Measurements from ENCODE around the gene SHISA6. TPM values are rescaled to one million over a fixed set of nuclear protein-coding genes. Genes with fewer than 3 reads are reported as not detected.
"Not testable (repeated sequence)": the region's sequence is repeated elsewhere in the genome, so short reads cannot be mapped to it uniquely, and the experiment has no call there.

SHISA6 gene
- total RNA-seq, 2 donors from 2014 or later: not detected

GRCh38 chr17:11300201-11300600 is 59.2 kb downstream of the SHISA6 start:
- Mint-ChIP-seq H3K27me3 (no peaks in the 10 kb centered on the region), H3K4me1 (no peaks in the 10 kb centered on the region), H3K36me3 (ENCODE audit: low read depth) (no peaks in the 10 kb centered on the region), H3K27ac (no peak overlapping the region), H3K4me3 (no peak overlapping the region)
- DNase-seq: no peak
- ATAC-seq: no peak
- no peaks in the 10 kb centered on the region for H3K9me3 ChIP-seq (ENCODE audit: control insufficient read depth, low read length, poor library complexity, severe bottlenecking)

DNA sequence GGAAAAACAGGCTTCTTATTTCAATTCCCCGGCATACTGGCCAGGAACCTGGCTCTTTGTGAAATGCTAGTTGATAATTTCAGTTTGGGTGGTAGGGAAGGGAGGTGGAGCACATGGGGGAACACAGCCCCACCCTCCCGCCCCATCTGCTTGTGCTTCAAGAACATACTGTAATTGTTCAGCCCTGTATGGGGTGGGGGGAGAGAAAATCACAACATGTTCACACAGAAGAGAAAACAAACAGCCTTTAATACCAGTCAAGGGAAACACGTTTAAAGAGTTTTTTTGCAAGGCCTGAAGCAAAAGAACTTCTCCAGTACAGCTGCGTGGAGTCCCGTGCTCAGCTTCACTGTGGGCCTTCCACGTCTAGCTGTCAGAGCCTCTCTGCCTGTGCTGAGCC is 59.7 kb downstream of the SHISA6 start:
- H3K9me3 ChIP-seq (ENCODE audit: control insufficient read depth, low read length, poor library complexity, severe bottlenecking): no peaks in the 10 kb centered on the region
- no peaks in the 10 kb centered on the region for H3K4me1 Mint-ChIP-seq
- H3K4me3 Mint-ChIP-seq: no peak overlapping the region
- DNase-seq (no peak), ATAC-seq (no peak)
- no peaks in the 10 kb centered on the region for H3K36me3 Mint-ChIP-seq (ENCODE audit: low read depth)
- H3K27me3 Mint-ChIP-seq: no peaks in the 10 kb centered on the region
- H3K27ac Mint-ChIP-seq: no peak overlapping the region

DNA sequence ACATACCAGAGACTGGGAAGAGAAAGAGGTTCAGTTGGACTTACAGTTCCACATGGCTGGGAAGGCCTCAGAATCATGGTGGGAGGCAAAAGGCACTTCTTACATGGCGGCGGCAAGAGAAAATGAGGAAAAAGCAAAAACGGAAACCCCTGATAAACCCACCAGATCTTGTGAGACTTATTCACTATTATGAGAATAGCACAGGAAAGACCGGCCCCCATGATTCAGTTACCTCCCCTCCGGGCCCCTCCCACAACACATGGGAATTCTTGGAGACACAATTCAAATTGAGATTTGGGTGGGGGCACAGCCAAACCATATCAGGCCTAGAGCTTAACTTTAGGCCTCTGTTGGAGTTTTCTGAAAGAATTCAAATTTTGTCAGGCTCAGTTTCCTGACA is 60.9 kb downstream of the SHISA6 start:
- H3K9me3 ChIP-seq (ENCODE audit: control insufficient read depth, low read length, poor library complexity, severe bottlenecking); H3K4me1 Mint-ChIP-seq; ATAC-seq; H3K27me3 Mint-ChIP-seq; H3K4me3 Mint-ChIP-seq; H3K27ac Mint-ChIP-seq; DNase-seq; H3K36me3 Mint-ChIP-seq (ENCODE audit: low read depth): not testable (repeated sequence)

DNA sequence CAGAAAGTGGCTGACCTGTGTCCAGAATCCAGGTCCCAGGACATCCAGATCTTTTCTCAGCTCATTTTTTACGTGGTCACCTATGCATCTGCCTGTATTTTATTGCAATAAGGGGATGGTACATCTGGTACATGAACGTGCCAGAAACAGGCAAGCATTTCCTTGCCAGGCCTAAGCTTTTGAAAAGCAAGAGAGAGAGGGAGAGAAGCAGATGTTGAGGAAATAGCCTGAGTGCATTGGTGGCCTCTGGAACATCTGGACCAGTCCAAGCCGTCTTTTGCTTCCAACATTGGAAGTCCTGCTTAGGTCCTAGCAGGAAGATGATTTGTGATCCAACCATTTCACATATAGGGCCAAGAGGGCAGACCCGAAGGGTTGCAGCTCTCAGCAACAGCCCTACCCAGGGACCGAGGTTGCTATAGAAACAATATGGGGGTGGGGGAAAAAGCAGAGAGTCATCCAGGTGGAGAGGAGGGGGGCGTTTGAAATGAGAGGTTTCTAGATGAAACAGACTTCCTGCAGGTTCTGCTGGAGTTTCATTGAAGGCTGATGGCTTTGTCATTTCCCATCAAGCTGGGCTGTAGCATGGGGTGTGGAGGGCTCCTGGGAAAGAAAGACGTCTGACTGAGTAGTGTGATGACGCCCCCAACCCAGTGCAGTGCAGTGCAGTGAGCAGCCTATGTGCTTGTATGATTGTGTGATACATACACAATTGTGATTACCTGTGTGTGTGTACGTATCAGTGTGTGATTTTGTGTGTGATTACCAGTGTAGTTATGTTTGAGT is 61.6 kb downstream of the SHISA6 start:
- Mint-ChIP-seq H3K27me3 (no peaks in the 10 kb centered on the region), H3K4me3 (no peak overlapping the region), H3K27ac (no peak overlapping the region), H3K36me3 (ENCODE audit: low read depth) (no peaks in the 10 kb centered on the region), H3K4me1 (no peaks in the 10 kb centered on the region)
- DNase-seq (no peak), ATAC-seq (no peak)
- H3K9me3 ChIP-seq (ENCODE audit: control insufficient read depth, low read length, poor library complexity, severe bottlenecking): no peaks in the 10 kb centered on the region

- ATAC-seq: no peak
- no peak overlapping the region for H3K4me3 Mint-ChIP-seq
- no peak for DNase-seq
- no peaks in the 10 kb centered on the region for H3K27me3 Mint-ChIP-seq
- H3K9me3 ChIP-seq (ENCODE audit: control insufficient read depth, low read length, poor library complexity, severe bottlenecking): no peaks in the 10 kb centered on the region
- H3K36me3 Mint-ChIP-seq (ENCODE audit: low read depth): no peaks in the 10 kb centered on the region
- H3K27ac Mint-ChIP-seq: no peak overlapping the region
- no peaks in the 10 kb centered on the region for H3K4me1 Mint-ChIP-seq
Measured at GRCh38 chr17:11303773-11304394, 62.9 kb downstream of the SHISA6 start.

- ATAC-seq (no peak), DNase-seq (no peak)
- Mint-ChIP-seq H3K4me1 (no peaks in the 10 kb centered on the region), H3K27me3 (no peaks in the 10 kb centered on the region), H3K4me3 (no peak overlapping the region), H3K36me3 (ENCODE audit: low read depth) (no peaks in the 10 kb centered on the region), H3K27ac (no peak overlapping the region)
- H3K9me3 ChIP-seq (ENCODE audit: control insufficient read depth, low read length, poor library complexity, severe bottlenecking): no peaks in the 10 kb centered on the region
Measured at GRCh38 chr17:11304568-11304967, 63.6 kb downstream of the SHISA6 start.

GRCh38 chr17:11305524-11305923 is 64.5 kb downstream of the SHISA6 start:
- no peaks in the 10 kb centered on the region for H3K9me3 ChIP-seq (ENCODE audit: control insufficient read depth, low read length, poor library complexity, severe bottlenecking)
- Mint-ChIP-seq H3K4me3 (no peak overlapping the region), H3K36me3 (ENCODE audit: low read depth) (no peaks in the 10 kb centered on the region), H3K27ac (no peak overlapping the region), H3K27me3 (no peaks in the 10 kb centered on the region), H3K4me1 (no peaks in the 10 kb centered on the region)
- DNase-seq: no peak
- ATAC-seq: no peak

- no peaks in the 10 kb centered on the region for H3K9me3 ChIP-seq (ENCODE audit: control insufficient read depth, low read length, poor library complexity, severe bottlenecking)
- Mint-ChIP-seq H3K27ac (no peak overlapping the region), H3K27me3 (no peaks in the 10 kb centered on the region), H3K4me3 (no peak overlapping the region), H3K4me1 (no peaks in the 10 kb centered on the region), H3K36me3 (ENCODE audit: low read depth) (no peaks in the 10 kb centered on the region)
- ATAC-seq (no peak), DNase-seq (no peak)
Measured at GRCh38 chr17:11308531-11308930, 67.5 kb downstream of the SHISA6 start.

DNA sequence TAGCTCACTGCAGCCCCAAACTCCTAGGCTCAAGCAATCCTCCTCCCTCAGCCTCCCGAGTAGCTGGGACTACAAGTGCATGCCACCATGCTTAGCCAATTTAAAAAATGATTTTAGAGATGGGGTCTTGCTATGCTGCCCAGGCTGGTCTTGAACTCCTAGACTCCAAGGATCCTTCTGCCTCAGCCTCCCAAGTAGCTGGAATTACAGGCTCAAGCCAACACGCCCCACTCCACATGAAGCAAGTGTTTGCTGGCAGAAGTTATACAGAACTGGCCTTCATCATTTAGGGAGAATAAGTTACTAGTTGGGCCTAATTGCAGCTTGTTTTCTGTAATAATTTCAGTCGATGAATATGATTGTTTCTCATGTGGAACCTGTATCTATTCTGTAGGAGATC is 68.0 kb downstream of the SHISA6 start:
- Mint-ChIP-seq H3K27me3 (no peaks in the 10 kb centered on the region), H3K4me1 (no peaks in the 10 kb centered on the region), H3K4me3 (no peak overlapping the region), H3K27ac (no peak overlapping the region), H3K36me3 (ENCODE audit: low read depth) (no peaks in the 10 kb centered on the region)
- H3K9me3 ChIP-seq (ENCODE audit: control insufficient read depth, low read length, poor library complexity, severe bottlenecking): no peaks in the 10 kb centered on the region
- DNase-seq: no peak
- ATAC-seq: no peak

GRCh38 chr17:11309850-11310249 is 68.8 kb downstream of the SHISA6 start:
- H3K9me3 ChIP-seq (ENCODE audit: control insufficient read depth, low read length, poor library complexity, severe bottlenecking): no peaks in the 10 kb centered on the region
- ATAC-seq (no peak), DNase-seq (no peak)
- H3K4me1 Mint-ChIP-seq: no peaks in the 10 kb centered on the region
- H3K36me3 Mint-ChIP-seq (ENCODE audit: low read depth): no peaks in the 10 kb centered on the region
- H3K27ac Mint-ChIP-seq: no peak overlapping the region
- no peak overlapping the region for H3K4me3 Mint-ChIP-seq
- no peaks in the 10 kb centered on the region for H3K27me3 Mint-ChIP-seq

DNA sequence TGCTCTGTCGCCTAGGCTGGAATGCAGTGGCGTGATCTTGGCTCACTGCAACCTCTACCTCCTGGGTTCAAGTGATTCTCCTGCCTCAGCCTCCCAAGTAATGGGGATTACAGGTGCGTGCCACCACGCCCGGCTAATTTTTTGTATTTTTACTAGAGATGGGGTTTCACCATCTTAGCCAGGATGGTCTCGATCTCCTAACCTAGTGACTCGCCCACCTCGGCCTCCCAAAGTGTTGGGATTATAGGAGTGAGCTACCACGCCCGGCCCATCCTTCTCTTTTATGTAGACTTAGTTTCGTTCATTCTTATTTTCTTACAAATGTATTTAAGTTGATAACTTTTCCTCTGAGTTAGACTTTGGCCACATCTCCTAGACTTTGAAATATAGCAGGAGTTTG is 75.4 kb downstream of the SHISA6 start:
- not testable (repeated sequence) for H3K9me3 ChIP-seq (ENCODE audit: control insufficient read depth, low read length, poor library complexity, severe bottlenecking); ATAC-seq; H3K4me3 Mint-ChIP-seq; DNase-seq; H3K36me3 Mint-ChIP-seq (ENCODE audit: low read depth); H3K27me3 Mint-ChIP-seq; H3K4me1 Mint-ChIP-seq; H3K27ac Mint-ChIP-seq

DNA sequence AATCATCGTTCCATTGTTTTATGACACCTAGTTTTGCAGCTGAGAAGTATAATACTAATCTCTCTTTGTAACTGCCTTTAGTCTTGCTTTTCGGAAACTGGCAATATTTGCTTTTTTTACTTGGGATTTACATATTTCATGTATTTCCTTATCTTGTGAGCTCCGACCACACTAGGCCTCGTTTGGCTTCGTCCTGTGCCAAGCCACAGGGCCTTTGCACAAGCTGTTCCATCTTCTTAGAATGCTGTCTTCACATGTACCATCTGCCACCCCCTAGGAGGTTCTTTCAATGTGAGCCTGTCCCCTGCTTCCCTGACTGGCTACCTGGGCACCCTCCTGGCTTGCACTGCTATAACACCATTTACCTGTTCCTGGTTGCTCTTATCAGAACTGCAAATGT is 77.2 kb downstream of the SHISA6 start:
- no peak overlapping the region for H3K27ac Mint-ChIP-seq
- H3K27me3 Mint-ChIP-seq: no peaks in the 10 kb centered on the region
- peaks cover 3% of the 10 kb centered on the region for H3K9me3 ChIP-seq (ENCODE audit: control insufficient read depth, low read length, poor library complexity, severe bottlenecking)
- no peaks in the 10 kb centered on the region for H3K4me1 Mint-ChIP-seq
- no peaks in the 10 kb centered on the region for H3K36me3 Mint-ChIP-seq (ENCODE audit: low read depth)
- ATAC-seq: no peak
- DNase-seq: no peak
- no peak overlapping the region for H3K4me3 Mint-ChIP-seq

- no peaks in the 10 kb centered on the region for H3K36me3 Mint-ChIP-seq (ENCODE audit: low read depth)
- no peaks in the 10 kb centered on the region for H3K4me1 Mint-ChIP-seq
- no peaks in the 10 kb centered on the region for H3K27me3 Mint-ChIP-seq
- H3K27ac Mint-ChIP-seq: no peak overlapping the region
- no peak for ATAC-seq
- DNase-seq: no peak
- H3K4me3 Mint-ChIP-seq: no peak overlapping the region
- H3K9me3 ChIP-seq (ENCODE audit: control insufficient read depth, low read length, poor library complexity, severe bottlenecking): peaks cover 3% of the 10 kb centered on the region
Measured at GRCh38 chr17:11319894-11320293, 78.9 kb downstream of the SHISA6 start.

DNA sequence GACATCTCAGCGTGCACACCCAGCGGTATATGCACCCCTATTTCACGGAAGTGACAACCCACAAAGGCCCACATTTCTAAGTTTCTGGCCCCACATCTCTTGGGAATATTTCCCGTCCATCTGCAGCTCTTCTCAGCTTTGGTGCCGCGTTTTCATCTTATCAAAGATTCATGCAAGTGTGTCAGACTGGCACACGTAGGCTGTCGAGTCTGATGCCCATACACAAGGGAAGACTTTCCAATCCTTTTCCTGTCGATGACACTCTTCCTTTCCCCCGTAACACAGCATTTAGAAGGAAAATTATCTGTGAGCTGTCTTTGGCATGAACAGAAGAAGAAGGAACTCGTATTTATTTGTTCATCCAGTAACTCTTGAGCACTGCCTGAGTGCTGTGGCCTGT is 83.0 kb downstream of the SHISA6 start:
- Mint-ChIP-seq H3K4me3 (no peak overlapping the region), H3K4me1 (no peaks in the 10 kb centered on the region), H3K27ac (no peak overlapping the region), H3K36me3 (ENCODE audit: low read depth) (no peaks in the 10 kb centered on the region), H3K27me3 (no peaks in the 10 kb centered on the region)
- H3K9me3 ChIP-seq (ENCODE audit: control insufficient read depth, low read length, poor library complexity, severe bottlenecking): peaks cover 3% of the 10 kb centered on the region
- DNase-seq (no peak), ATAC-seq (no peak)

Measured in T-helper 17 cell (primary cell).